ENCODE measurements around the gene CDK18.
A peak's percentile ranks its signal among the peaks of the same experiment; 100 is the strongest.

CDK18 gene

GRCh38 chr1:205542367-205542766, 37.9 kb downstream of the CDK18 start:
- no peak for DNase-seq

GRCh38 chr1:205543351-205544301, 39.2 kb downstream of the CDK18 start:
- DNase-seq: peak; percentile 53 to 58

- DNase-seq: no peak
Measured at GRCh38 chr1:205545001-205545919, 40.8 kb downstream of the CDK18 start.

GRCh38 chr1:205545991-205546390, 41.5 kb downstream of the CDK18 start:
- DNase-seq: no peak

GRCh38 chr1:205546541-205546940, 42.1 kb downstream of the CDK18 start:
- no peak for DNase-seq

- DNase-seq: no peak
Measured at GRCh38 chr1:205547936-205548827, 43.7 kb downstream of the CDK18 start.

- DNase-seq: no peak
Measured at GRCh38 chr1:205554026-205554811, 49.8 kb downstream of the CDK18 start.

- no peak for DNase-seq
Measured at GRCh38 chr1:205561501-205562203, 57.2 kb downstream of the CDK18 start.

- no peak for DNase-seq
Measured at GRCh38 chr1:205563927-205564441, 59.5 kb downstream of the CDK18 start.

- no peak for DNase-seq
Measured at GRCh38 chr1:205565799-205566198, 61.3 kb downstream of the CDK18 start.

GRCh38 chr1:205567716-205568115, 63.2 kb downstream of the CDK18 start:
- no peak for DNase-seq

- no peak for DNase-seq
Measured at GRCh38 chr1:205568135-205568468, 63.6 kb downstream of the CDK18 start.

GRCh38 chr1:205568469-205569361, 64.2 kb downstream of the CDK18 start:
- peak in 1 of 2 experiments; percentile 12 for DNase-seq

- no peak for DNase-seq
Measured at GRCh38 chr1:205569411-205570172, 65.1 kb downstream of the CDK18 start.

GRCh38 chr1:205570173-205570501, 65.7 kb downstream of the CDK18 start:
- DNase-seq: no peak

GRCh38 chr1:205570796-205571537, 66.5 kb downstream of the CDK18 start:
- no peak for DNase-seq

- no peak for DNase-seq
Measured at GRCh38 chr1:205571747-205572146, 67.3 kb downstream of the CDK18 start.

GRCh38 chr1:205572421-205572820, 68.0 kb downstream of the CDK18 start:
- no peak for DNase-seq
